HEK293 (cell line): ENCODE data around the gene ERCC6.

Experiments
- CTCF ChIA-PET: fragments of 350-600 bp; formaldehyde crosslinking; extraction: SDS; loops from one replicate; lab custom pipeline; 2021; ENCODE audit warnings: antibody characterized with exemption; lab: Yijun Ruan, JAX
- POLR2A ChIA-PET: fragments of 300-600 bp; formaldehyde crosslinking; extraction: SDS; loops from one replicate; lab custom pipeline; 2020; ENCODE audit warnings: antibody characterized with exemption, inconsistent platforms; lab: Yijun Ruan, JAX
- H3K27ac ChIP-seq: fragments of 200-500 bp; sonication (Bioruptor generic); 2 replicates; pipeline ENCODE4 v1.5.1; 2014; ENCODE audit warnings: low read depth, low read length, control low read depth, inconsistent platforms; ENCODE audit errors: extremely low read depth
- H3K36me3 ChIP-seq, 2 experiments: fragments of 200-500 bp in 1 of 2; sonication (Bioruptor generic) in 1 of 2; 1 replicate in 1 of 2; 2 replicates in 1 of 2; pipeline ENCODE4 v1.5.1; 2014 to 2017; ENCODE audit warnings: inconsistent platforms in 2 of 2, low read length in 2 of 2; ENCODE audit not compliant: control insufficient read depth in 2 of 2, insufficient read depth in 1 of 2
- H3K4me1 ChIP-seq: fragments of 200-500 bp; sonication (Bioruptor generic); 2 replicates; pipeline ENCODE4 v1.5.1; 2014; ENCODE audit warnings: mild to moderate bottlenecking, low read length, inconsistent platforms; ENCODE audit not compliant: control insufficient read depth, insufficient read depth
- H3K4me3 ChIP-seq: 2 replicates; pipeline ENCODE4 v1.5.1; 2011; ENCODE audit warnings: low read depth, mild to moderate bottlenecking, control low read depth, low read length, moderate library complexity
- H3K9me3 ChIP-seq: fragments of 200-500 bp; sonication (Bioruptor generic); 2 replicates; pipeline ENCODE4 v1.5.1; 2014; ENCODE audit warnings: low read depth, low read length, inconsistent platforms; ENCODE audit not compliant: control insufficient read depth, insufficient read depth
- ATF2 ChIP-seq: fragments of 450-650 bp; formaldehyde crosslinking; IDR thresholded peaks from 2 replicates; pipeline ENCODE4 v1.5.1; 2016; ENCODE audit warnings: missing biosample characterization, missing genetic modification characterization, low read depth
- GLIS1 ChIP-seq: fragments of 450-650 bp; formaldehyde crosslinking; IDR thresholded peaks from 2 replicates; pipeline ENCODE4 v1.5.1; 2016; ENCODE audit warnings: missing biosample characterization, missing genetic modification characterization
- HIC1 ChIP-seq: fragments of 450-650 bp; formaldehyde crosslinking; IDR thresholded peaks from 2 replicates; pipeline ENCODE4 v1.5.1; 2016; ENCODE audit warnings: missing biosample characterization, missing genetic modification characterization
- HOXC10 ChIP-seq: sonication (generic); formaldehyde crosslinking; IDR thresholded peaks from 2 replicates; pipeline ENCODE4 v1.8.1; 2023; ENCODE audit warnings: mild to moderate bottlenecking, missing genetic modification reagents
- ZBTB20 ChIP-seq: fragments of 450-650 bp; formaldehyde crosslinking; IDR thresholded peaks from 2 replicates; pipeline ENCODE4 v1.5.1; 2016; ENCODE audit warnings: missing biosample characterization, missing genetic modification characterization
- ZNF121 ChIP-seq: fragments of 450-650 bp; formaldehyde crosslinking; IDR thresholded peaks from 2 replicates; pipeline ENCODE4 v1.5.1; 2016; ENCODE audit warnings: missing biosample characterization, missing genetic modification characterization
- ZNF24 ChIP-seq: fragments of 450-650 bp; formaldehyde crosslinking; IDR thresholded peaks from 2 replicates; pipeline ENCODE4 v1.5.1; 2016; ENCODE audit warnings: missing biosample characterization, missing genetic modification characterization
- ZNF292 ChIP-seq: fragments of 450-650 bp; formaldehyde crosslinking; IDR thresholded peaks from 2 replicates; pipeline ENCODE4 v1.5.1; 2016; ENCODE audit warnings: low read depth, missing biosample characterization, missing genetic modification characterization, borderline replicate concordance
- ZNF311 ChIP-seq: fragments of 450-650 bp; formaldehyde crosslinking; IDR thresholded peaks from 2 replicates; pipeline ENCODE4 v1.5.1; 2017; ENCODE audit warnings: missing biosample characterization, missing genetic modification characterization, borderline replicate concordance
- ZNF335 ChIP-seq: fragments of 450-650 bp; formaldehyde crosslinking; conservative IDR thresholded peaks from 2 replicates; pipeline ENCODE4 v1.5.1; 2016; ENCODE audit warnings: missing biosample characterization, missing genetic modification characterization
- ZNF362 ChIP-seq: fragments of 450-650 bp; formaldehyde crosslinking; IDR thresholded peaks from 2 replicates; pipeline ENCODE4 v1.5.1; 2016; ENCODE audit warnings: missing biosample characterization, missing genetic modification characterization
- ZNF398 ChIP-seq: fragments of 450-650 bp; formaldehyde crosslinking; IDR thresholded peaks from 2 replicates; pipeline ENCODE4 v1.5.1; 2017; ENCODE audit warnings: missing biosample characterization, missing genetic modification characterization
- ZNF518A ChIP-seq: fragments of 450-650 bp; formaldehyde crosslinking; conservative IDR thresholded peaks from 2 replicates; pipeline ENCODE4 v1.5.1; 2016; ENCODE audit warnings: low read depth, missing biosample characterization, missing genetic modification characterization
- ZNF600 ChIP-seq: fragments of 450-650 bp; formaldehyde crosslinking; IDR thresholded peaks from 2 replicates; pipeline ENCODE4 v1.5.1; 2016; ENCODE audit warnings: missing biosample characterization, missing genetic modification characterization
- ZNF610 ChIP-seq: fragments of 450-650 bp; formaldehyde crosslinking; IDR thresholded peaks from 2 replicates; pipeline ENCODE4 v1.5.1; 2016; ENCODE audit warnings: missing biosample characterization, missing genetic modification characterization, borderline replicate concordance
- ZNF843 ChIP-seq: fragments of 450-650 bp; formaldehyde crosslinking; IDR thresholded peaks from 2 replicates; pipeline ENCODE4 v1.5.1; 2016; ENCODE audit warnings: missing biosample characterization, missing genetic modification characterization

ERCC6 gene

GRCh38 chr10:49587981-49588380, 49.1 kb upstream of the ERCC6 start:
- no peaks in the 10 kb centered on the region for H3K36me3 ChIP-seq
- POLR2A ChIA-PET, result no interaction called here
- H3K9me3 ChIP-seq, result no peaks in the 10 kb centered on the region
- H3K4me3 ChIP-seq, result no peak overlapping the region
- H3K27ac ChIP-seq, result no peak overlapping the region
- no peaks in the 10 kb centered on the region for H3K4me1 ChIP-seq
- CTCF ChIA-PET, result no interaction called here
- no peak for TF ChIP-seq ZNF121
- TF ChIP-seq ZNF600 (tag by site-specific recombination), result no peak
- TF ChIP-seq ZNF24 (tag by site-specific recombination), result no peak
- no peak for TF ChIP-seq HOXC10
- no peak for TF ChIP-seq ZNF398
- no peak for TF ChIP-seq ZNF518A
- TF ChIP-seq ZNF610 (tag by site-specific recombination), result no peak
- no peak for TF ChIP-seq ZBTB20 (tag by site-specific recombination)
- TF ChIP-seq ATF2 (tag by site-specific recombination), result no peak
- TF ChIP-seq GLIS1 (tag by site-specific recombination), result no peak
- TF ChIP-seq ZNF843 (tag by site-specific recombination), result no peak
- TF ChIP-seq ZNF292, result no peak
- TF ChIP-seq HIC1 (tag by site-specific recombination), result no peak
- no peak for TF ChIP-seq ZNF335
- no peak for TF ChIP-seq ZNF311 (tag by site-specific recombination)
- TF ChIP-seq ZNF362 (tag by site-specific recombination), result no peak
